HL-60/S4 treated with retinoic acid at 250 ng/mL for 4 days and 3 days (cell line): ENCODE data around the gene COPS3.

ENCODE experiments used
- in situ Hi-C: fragments of 300-500 bp; cut with MboI; formaldehyde crosslinking; loops from 2 replicates; pipeline ENCODE4 v1.7.0; 2022; ENCODE audit warnings: low sequenced_read_pairs

The COPS3 gene

DNA sequence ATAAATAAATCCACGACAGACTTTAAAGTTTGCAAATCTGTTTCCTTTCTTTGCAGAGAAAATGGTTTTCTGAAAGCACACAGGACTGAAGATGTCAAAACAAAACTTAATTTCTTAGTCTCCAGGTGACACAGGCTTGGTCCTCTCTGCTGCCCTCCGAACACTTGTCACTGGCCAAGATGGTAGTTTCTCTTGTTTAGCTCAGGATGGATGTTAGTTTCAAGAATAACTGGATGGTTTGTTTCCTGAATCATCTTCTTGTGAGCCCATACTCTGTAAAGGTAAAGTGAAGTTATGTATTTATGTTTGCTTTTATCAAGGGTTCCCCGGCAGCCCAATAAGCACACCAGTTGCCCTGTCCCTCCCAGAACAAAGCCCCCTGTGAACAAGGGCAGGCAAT, 34.2 kb downstream of the COPS3 start:
- in situ Hi-C loops, result no loop called here

DNA sequence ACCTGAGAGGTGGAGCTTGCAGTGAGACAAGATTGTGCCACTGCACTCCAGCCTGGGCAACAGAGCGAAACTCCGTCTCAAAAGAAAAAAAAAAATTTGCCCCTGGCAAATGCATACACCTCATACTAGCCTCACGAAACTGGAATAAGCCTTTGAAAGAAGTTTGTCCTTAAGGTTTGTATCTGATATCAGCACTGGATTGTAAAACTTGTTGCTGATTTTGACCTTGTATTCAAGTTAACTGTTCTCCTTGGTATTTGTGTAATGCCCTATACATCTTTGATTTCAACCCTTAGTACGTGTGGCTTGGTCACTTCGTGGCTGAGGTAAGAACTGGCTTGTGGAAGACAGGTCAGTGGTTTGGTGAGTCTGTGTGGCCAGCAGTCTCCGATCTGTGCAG, 37.9 kb downstream of the COPS3 start:
- in situ Hi-C loops, result no loop called here

DNA sequence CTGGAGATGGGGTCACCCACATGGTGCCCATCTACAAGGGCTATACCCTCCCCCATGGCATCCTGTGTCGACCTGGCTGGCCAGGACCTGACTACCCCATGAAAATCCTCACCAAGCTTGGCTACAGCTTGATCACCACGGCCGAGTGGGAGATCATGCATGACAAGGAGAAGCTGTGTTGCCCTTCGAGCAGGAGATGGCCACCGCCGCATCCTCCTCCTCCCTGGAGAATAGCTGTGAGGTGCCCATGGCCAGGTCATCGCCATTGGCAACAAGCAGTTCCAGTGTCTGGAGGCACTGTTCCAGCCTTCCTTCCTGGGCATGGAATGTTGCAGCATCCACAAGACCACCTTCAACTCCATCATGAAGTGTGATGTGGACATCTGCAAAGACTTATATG, 38.8 kb downstream of the COPS3 start:
- in situ Hi-C loops, result no loop called here

DNA sequence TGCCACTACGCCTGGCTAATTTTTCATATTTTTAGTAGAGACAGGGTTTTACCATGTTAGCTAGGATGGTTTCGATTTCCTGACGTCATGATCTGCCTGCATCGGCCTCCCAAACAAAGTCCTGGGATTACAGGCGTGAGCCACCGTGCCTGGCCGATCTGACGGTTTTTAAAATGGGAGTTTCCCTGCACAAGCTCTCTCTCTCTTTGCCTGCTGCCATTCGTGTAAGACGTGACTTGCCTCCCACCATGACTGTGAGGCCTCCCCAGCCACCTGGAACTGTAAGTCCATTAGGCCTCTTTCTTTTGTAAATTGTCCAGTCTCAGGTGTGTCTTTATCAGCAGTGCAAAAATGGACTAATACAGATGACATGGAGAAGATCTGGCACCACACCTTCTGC, 39.4 kb downstream of the COPS3 start:
- in situ Hi-C loops, result no loop called here

DNA sequence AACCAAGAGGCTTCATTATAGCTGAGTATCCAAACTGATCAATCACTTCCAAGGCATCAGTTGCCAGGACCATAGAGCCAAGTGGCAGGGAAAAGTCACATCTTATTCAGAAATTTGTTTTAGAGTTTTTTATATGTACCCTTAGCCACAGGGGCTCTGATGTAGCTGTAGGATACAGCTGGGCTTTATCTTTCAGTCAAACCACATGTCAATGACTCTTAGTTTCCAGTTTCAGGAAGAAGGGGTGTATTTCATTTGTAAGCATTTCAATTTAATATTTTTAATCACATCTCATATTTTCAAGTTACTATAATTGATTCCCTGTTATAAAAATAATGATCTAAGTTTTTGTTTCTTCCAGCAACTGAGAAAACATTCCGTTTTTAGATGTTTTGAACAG, 41.2 kb downstream of the COPS3 start:
- in situ Hi-C loops, result no loop called here

DNA sequence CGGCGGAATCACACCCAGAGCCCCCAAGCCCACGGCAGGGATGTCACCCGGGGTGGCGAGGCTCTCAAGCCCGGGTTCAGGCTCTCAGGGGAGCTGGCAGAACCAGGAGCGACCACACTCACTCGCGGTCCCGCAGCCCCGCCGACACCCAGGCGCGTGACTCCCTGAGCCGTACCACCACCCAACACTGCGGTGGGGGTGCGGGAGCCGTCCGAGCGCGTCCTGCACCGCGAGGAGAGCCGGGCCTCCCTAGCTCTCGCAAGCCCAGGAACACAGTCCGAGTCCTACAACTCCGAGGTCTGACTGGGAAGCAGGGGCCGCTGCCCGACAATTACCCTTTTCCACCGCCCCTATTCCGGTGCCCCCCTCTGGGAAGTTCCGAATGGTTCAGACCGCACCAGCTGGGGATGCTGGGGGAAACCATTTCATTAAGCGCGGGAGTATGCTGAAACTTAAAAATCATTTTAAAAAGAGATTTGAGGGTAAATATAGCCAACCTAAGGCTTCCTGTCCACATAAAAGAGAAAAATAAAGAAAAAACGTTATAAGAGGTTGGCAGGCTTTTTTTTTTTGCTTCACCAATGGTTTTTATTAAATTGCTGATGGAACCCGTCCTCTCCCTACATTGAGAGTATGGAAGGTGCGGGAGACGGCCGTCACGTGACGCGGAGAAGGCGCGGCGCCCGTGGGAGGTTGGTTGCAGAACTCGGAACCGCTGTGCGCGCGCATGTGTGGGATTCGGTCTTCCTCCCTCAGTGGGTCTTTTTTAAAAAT, 43.8 kb downstream of the COPS3 start, which contains the start of gene FLCN:
Gene FLCN, minus strand, starts transcription at position 143 of the 774 bp plus-strand sequence. CDS start 9,031 bp downstream, outside the sequence.
- in situ Hi-C loops, result no loop called here

DNA sequence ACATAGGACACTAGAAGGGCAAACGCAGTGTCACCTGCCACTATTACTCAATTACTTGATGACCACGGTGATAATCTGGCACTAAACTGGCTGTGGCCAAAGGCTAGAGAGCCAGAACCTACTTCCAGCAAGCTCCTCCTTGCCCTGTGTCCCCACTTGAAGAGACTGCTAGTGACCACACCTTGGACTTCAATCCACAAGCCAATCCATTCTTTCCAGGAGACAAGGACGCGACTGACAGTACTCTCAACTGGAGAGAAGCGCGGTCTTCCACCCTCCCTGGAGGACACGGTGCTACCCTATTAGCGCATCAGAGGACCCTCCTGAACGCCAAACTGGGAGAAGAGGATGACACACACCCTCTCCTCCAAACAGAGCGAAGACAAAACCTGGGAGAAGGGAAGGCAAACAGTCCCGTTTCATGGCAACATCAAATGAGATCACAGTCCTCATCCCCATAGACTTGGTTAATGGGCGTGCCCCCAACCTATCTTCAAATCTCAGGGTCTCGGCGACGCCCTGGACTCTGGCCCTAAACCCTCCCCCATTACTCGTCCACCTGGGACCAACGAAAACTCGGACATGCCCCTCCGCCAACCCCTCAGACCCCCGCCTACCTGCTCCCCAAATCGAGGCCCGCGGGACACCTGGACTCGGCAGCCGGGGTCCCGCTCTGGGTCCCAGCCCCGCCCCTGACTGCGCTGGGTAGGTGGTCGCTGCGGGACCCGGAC, 44.6 kb downstream of the COPS3 start:
- in situ Hi-C loops, result no loop called here

DNA sequence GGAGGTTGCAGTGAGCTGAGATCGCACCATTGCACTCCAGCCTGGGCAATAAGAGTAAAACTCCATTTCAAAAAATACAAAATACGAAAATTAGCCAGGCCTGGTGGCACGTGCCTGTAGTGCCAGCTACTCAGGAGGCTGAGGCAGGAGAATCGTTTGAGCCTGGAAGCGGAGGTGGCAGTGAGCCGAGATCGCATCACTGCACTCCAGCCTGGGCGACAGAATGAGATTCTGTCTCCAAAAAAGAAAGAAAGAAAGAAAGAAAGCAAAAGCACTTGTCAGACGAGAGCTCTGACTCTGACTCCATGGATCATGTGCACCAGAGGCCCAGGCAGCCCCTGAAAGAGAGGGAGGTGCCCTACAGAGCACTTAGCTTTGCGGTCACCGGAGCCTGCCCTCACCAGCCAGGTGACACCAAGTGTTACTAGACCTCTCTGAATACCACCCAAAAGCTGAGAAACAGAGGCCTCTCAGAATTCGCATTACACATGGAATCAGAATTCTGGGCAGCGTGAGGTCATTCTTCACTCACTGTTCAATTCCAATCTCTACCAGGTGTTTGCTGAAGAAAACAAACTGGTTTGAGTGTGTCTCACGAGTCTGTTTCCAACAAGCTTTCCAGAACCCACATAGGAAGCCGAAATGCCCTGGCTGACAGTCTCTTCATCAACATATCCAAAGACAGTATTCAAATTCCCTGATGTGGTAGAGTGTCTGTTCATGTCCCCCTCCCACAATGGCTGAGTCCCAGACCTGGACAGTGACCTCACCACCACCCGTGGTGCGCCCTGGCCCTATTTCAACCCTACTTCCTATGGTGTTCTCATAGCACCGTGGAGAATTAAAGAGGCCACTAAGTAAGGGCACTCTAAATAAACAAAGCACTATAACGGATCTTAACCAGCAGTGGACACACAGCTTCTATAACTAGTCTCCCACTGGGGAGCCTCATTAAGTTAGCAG, 45.6 kb downstream of the COPS3 start:
- in situ Hi-C loops, result no loop called here

DNA sequence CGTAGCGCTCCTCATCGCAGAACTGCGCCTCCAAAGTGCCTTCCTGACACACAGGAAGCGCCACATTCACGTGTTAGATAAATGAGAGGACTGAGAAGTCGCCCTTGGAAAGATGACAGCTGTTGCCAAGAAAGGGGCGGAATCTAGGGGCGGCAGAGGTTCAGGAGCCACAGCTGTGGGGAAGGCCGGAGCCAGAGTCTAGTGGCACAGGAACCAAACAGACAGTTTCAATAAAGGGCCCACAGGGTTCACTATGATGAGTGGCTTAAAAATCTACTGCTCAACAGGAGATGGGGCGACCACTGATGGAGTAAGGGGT, 48.8 kb downstream of the COPS3 start:
- in situ Hi-C loops, result no loop called here

DNA sequence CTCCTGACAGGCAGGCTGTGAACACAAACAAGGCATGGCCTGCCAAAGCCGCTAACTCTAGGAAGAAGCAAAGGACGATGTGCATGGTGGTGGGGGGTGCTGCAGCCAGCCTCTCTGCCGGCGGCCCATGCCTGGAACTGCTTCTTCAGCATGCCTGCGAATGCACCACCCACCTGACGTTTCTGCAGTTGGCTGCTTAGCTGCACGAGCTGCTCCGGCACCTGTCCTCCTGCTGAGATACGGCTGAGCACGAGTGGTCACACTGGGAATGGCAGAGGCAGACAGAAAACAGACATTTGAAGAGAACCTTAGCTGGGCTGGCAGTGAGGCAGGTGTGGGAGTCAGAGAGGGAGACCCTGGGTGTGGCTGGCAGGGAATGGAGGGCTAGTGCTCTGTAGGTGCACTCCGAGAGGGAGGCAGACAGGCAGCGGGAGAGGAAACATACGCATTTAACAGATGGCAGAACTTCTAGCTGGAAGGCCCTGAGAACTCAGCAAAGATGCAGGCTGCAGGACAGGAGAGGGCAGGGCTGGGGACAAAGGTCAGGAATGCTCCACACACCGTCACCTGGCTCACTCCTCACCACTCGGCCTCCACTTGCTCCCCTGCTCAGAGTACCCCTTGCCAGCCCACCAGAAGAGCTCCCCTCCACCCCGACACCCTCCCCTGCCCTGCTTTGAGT, 49.3 kb downstream of the COPS3 start:
- in situ Hi-C loops, result no loop called here

DNA sequence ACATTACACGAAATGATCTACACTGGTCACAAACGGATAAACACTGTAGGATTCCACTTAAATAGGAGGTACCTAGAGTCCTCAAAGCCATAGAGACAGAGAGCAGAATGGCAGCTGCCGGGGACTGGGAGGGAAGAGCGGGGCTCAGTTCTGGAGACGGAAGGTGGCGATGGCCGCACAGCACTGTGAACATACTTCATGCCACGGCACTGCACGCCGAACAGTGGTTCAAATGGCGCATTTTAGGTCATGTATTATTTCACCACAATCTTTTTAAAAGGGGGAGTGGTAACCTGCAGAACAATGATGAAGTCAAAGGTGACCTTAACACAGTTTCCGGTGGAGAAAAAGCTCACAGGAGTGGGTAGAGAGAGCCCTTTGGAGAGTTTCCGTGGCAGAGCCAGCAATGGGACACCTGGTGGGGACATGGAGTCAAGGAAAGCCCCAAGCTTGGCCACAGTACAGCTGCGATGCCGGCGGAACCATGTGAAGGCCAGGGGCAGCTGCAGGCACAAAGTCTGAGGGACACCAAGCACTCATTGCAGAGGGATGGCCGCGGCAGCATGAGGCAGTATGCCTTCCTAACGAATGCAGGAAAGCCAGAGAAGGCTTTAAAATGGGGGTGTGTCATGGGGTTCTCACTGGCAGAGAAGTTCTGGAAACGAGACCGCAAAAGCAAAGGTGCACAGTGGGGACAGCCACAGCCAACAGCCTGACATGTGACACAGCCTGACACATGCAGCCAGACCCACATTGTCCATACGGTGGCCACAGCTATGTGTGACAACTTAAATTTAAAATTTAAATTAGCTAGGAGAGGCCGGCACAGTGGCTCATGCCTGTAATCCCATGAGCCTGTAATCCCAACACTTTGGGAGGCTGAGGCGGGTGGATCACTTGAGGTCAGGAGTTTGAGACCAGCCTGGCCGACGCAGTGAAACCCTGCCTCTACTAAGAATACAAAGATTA, 51.3 kb downstream of the COPS3 start:
- in situ Hi-C loops, result no loop called here

DNA sequence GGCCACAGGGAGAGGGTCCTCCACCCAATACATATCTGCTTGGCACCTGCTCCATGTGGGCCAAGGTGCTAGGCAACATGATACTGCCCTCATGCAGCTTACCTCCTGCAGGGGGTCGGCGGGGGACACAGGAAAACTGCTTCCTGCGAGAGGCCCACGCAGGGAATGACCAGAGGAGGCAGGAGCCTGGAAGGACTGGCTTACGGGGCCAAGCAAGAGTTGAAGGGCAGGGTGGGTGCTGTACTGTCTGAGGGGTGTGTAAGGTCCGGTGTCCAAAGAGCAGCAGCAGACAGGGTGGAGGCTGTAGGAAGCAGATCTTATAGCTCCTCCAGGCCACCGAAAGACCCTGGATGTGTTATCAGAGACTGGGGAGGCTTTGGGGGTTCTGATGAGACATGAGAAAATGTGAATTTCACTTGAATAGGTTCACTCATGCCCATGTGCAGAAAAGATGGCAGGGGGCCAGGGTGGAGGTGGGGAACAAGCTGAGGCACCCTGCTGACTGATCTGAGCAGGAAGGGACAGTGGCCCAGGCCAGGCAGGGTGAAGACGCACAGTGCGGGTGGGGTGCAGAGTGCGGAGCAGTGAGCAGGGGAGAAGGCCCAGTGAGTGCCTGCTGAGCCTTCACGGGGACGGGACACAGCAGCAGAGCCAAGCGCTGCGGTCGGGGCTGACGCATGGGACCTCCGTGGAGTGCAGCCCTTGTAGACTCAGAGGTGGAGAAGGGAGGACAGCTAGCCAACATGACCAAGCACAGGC, 52.3 kb downstream of the COPS3 start:
- in situ Hi-C loops, result no loop called here

DNA sequence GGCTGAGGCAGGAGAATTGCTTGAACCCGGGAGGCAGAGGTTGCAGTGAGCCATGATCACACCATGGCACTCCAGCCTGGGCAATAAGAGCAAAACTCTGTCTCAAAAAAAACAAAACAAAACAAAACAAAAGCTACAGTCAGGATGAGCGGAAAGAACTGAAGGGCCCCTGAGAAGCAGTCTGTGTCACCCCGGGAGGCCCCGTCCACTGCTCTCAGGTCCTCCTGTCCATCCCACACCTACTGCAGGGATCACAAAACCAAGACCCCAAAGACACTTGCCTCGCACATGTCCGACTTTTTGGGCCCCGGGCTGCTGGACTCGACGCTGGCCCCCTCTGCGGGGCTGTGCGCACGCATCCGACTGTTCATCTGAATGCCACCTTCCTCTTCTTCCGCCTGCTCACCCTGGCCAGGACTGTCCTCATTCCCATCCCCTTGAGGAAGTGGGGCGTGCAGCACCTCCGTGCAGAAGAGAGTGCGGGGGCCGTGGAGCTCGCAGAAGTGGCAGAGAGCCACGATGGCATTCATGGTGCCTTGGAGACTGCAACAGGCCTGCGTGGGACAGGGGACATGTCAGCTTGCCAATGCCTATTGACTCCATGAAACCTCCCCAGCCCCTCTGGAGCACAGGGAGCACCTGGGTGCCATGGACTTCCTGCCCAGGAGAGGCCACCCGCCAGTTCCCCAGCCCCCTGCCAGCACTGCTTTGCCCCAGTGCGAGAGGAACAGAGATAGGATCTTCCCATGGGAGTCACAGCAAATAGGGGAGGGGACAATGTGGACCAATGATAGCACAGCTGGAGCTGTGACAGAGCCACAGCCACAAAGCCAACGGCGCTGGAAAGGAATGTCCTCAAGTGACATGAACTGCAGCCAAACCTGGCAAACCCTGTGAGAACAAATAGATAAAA, 53.2 kb downstream of the COPS3 start:
- in situ Hi-C loops, result no loop called here

DNA sequence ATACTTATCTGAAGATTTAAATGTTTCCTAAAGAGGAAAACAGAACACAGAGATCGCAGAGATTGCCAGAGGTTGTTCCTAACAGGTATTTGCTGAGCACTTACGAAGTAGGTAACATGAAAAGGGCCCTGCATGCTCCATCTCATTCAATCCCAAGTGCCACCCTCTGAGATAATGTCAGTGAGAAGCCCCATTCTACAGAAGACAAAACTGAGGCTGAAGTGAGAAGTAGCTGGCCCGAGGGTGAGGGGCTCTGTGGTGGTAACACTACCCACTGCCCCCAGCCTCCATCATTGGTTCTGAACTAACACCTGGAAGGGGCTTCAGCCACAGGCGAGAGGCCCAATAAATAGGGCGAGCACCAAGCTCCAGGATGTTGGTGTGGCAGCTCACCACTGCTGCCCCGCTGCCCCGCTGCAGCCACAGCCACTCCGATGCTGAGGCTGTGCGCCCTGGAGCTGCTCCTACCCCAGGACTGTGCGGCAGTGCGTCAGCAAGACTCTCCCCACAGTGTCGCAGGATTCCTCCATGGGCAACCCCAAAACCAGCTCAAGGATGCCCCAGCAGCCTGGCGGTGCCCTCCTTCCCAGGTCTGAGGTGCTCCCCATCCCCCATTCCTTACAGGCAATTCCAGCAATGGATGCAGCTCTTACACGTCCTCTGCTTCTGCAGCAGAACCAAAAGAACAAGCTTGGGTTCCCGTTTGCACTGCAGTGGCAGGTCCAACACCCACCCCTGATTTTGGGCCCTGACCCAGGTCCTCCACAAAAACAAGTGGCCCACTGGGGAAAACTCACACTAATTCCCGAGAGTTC, 54.4 kb downstream of the COPS3 start:
- in situ Hi-C loops, result no loop called here

DNA sequence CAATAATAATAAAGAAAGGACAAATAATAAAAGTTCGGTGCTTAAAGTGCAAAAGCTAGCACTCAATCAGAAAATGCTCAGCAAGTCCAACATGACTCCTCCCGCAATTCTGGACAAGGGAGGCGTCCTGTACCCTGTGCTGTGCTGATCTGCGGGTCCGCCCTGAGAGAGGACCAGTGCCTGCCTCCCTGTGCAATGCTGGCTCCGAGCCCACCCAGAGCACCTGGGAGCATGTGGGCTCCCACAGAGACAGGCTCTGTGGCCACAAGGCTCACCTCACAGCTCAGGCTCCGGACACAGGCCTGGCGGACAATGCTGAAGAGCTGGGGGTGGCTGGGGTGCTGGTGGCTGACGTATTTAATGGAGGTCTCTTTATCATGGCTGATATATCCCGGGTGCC, 55.1 kb downstream of the COPS3 start:
- in situ Hi-C loops, result no loop called here

DNA sequence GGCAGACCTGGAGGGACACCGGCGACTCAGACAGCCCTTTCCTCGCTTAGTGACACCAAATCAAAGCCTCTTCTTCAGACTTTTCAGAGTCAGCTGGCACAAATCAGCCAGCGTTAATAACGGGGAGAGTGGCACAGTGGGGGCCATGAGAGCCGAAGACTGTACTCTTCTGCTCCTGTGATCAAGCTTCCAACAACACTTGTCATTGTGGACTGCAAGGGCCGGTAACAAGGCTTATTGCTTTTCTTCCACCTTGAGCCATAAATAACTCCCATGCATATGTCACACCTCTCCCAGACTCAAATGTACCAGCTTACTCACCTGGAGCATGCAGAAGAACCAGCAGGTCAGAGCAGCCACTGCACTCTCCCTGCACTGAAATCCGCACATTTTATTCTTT, 56.9 kb downstream of the COPS3 start:
- in situ Hi-C loops, result no loop called here

DNA sequence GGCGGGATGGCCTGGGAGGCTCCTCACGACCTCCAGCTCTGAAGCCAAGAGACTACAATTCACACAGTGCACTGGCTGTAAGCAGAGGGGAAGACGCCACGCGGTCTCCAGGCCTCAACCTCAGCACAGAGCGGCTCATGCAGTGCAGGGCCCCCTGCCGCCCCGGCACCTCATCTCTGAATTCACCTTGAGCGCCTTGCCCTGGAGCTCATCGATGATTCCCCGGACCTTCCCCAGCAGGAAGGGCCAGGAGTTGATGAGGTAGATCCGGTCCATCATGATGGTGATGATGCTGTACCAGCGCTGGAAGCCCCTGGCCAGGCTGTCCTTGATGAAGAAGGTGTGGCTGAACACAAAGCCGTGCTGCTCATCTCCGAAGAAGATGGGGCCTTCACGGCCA, 57.3 kb downstream of the COPS3 start:
- in situ Hi-C loops, result no loop called here
